Panc1 (cell line): ENCODE measurements around the gene SLC22A17. TPM values are rescaled to one million over a fixed set of nuclear protein-coding genes. Genes with fewer than 3 reads are reported as not detected.
"Not testable (repeated sequence)": the region's sequence is repeated elsewhere in the genome, so short reads cannot be mapped to it uniquely, and the experiment has no call there.

Experiments used
- ATAC-seq: fragments of 200-7000 bp; cut with Tn5 transposase; 2 replicates; pipeline ENCODE4 v1.9.1; 2020; ENCODE audit warnings: mild to moderate bottlenecking, moderate library complexity
- Bru-seq: library from RNA; stranded (reverse); fragments of 400-500 nt; gene quantifications from one replicate; lab custom pipeline; 2021; lab: Mats Ljungman, UMichigan
- BruChase-seq, 2 experiments: library from RNA; stranded (reverse); fragments of 400-500 nt; gene quantifications; one replicate each; lab custom pipeline; 2021; lab: Mats Ljungman, UMichigan
- BruUV-seq: library from RNA; stranded (reverse); fragments of 400-500 nt; replicated peaks from 2 replicates; lab custom pipeline; 2021; lab: Mats Ljungman, UMichigan
- CTCF ChIA-PET: fragments of 300-600 bp; sonication (Branson Sonifier 250); formaldehyde crosslinking; loops from one replicate; lab custom pipeline; 2022; ENCODE audit warnings: antibody characterized with exemption; lab: Charles Lee
- POLR2A ChIA-PET: fragments of 300-600 bp; sonication (Branson Sonifier 250); formaldehyde crosslinking; loops from one replicate; lab custom pipeline; 2022; ENCODE audit warnings: antibody characterized with exemption; lab: Charles Lee
- DNase-seq: peaks from one replicate; pipeline ENCODE4 v3.0.0-alpha.2; 2010; ENCODE audit warnings: low read depth, low spot score
- H3K27ac ChIP-seq: 2 replicates; pipeline ENCODE4 v1.5.1; 2011; ENCODE audit warnings: mild to moderate bottlenecking, low read length, inconsistent platforms
- H3K27me3 ChIP-seq: fragments of 200-500 bp; sonication (Bioruptor generic); 2 replicates; pipeline ENCODE4 v1.6.0; 2014; ENCODE audit warnings: low read length, inconsistent platforms; ENCODE audit not compliant: control insufficient read depth, insufficient read depth
- H3K36me3 ChIP-seq: fragments of 200-500 bp; sonication (Bioruptor generic); 2 replicates; pipeline ENCODE4 v1.5.1; 2014; ENCODE audit warnings: inconsistent platforms, mild to moderate bottlenecking, low read length, moderate library complexity; ENCODE audit not compliant: control insufficient read depth, insufficient read depth
- H3K4me1 ChIP-seq: 2 replicates; pipeline ENCODE4 v1.5.1; 2011; ENCODE audit warnings: inconsistent platforms, mild to moderate bottlenecking, low read length, moderate library complexity; ENCODE audit not compliant: control insufficient read depth, insufficient read depth
- H3K4me3 ChIP-seq, 2 experiments: 2 replicates each; pipeline ENCODE4 v1.5.1; 2011 to 2012; ENCODE audit warnings: low read depth in 2 of 2, low read length in 2 of 2, mild to moderate bottlenecking in 2 of 2, inconsistent platforms in 1 of 2, moderate library complexity in 1 of 2
- H3K9me3 ChIP-seq: fragments of 200-500 bp; sonication (Bioruptor generic); 2 replicates; pipeline ENCODE4 v1.5.1; 2014; ENCODE audit warnings: low read depth, mild to moderate bottlenecking, inconsistent platforms, low read length, moderate library complexity; ENCODE audit not compliant: control insufficient read depth, insufficient read depth
- CTCF ChIP-seq: fragments of 450-650 bp; IDR thresholded peaks from 2 replicates; pipeline ENCODE4 v1.5.1; 2017; ENCODE audit warnings: mild to moderate bottlenecking
- POLR2AphosphoS5 ChIP-seq: IDR thresholded peaks from 2 replicates; pipeline ENCODE4 v1.6.1; 2012; ENCODE audit warnings: mild to moderate bottlenecking, low read depth, low read length, moderate library complexity
- TCF7L2 ChIP-seq: IDR thresholded peaks from 2 replicates; pipeline ENCODE4 v1.6.1; 2011; ENCODE audit warnings: mild to moderate bottlenecking, low read depth, low read length, inconsistent platforms
- in situ Hi-C: cut with HindIII; loops from 2 replicates; pipeline ENCODE4 v1.10.0; 2016; ENCODE audit warnings: low sequenced_read_pairs, low pct_unique_long_range_greater_than_20kb
- intact Hi-C: fragments of 100-400 bp; cut with micrococcal nuclease; formaldehyde crosslinking; loops from one replicate; pipeline ENCODE4 v1.10.0; 2022; ENCODE audit not compliant: unreplicated experiment
- long read RNA-seq: library from polyadenylated mRNA; unstranded; transcript quantifications from one replicate; pipeline ENCODE4 v2.0.0, GENCODE V29; 2021; ENCODE audit not compliant: unreplicated experiment
- polyA plus RNA-seq: library from polyadenylated mRNA; unstranded; fragments of >200 nt; gene quantifications from one replicate; pipeline ENCODE4 v1.2.1, GENCODE V29; 2012; ENCODE audit warnings: missing spikeins; ENCODE audit not compliant: insufficient read length
- total RNA-seq: library from RNA; stranded (reverse); gene quantifications from one replicate; pipeline ENCODE4 v1.2.1, GENCODE V29; 2021; ENCODE audit not compliant: unreplicated experiment
- TF ChIP-seq, protein P1 (sequence below), 2 experiments: IDR thresholded peaks; 2 replicates each; pipeline ENCODE4 v1.6.1; 2011 to 2012; ENCODE audit warnings: low read depth in 2 of 2, control low read depth in 1 of 2, low read length in 1 of 2, mild to moderate bottlenecking in 1 of 2, moderate library complexity in 1 of 2; ENCODE audit not compliant: insufficient read depth in 1 of 2

The SLC22A17 gene
- total RNA-seq (3.2 TPM), Bru-seq, nascent RNA (percentile 26 among the genes with signal in this experiment), BruChase-seq, experiment 1, labeled RNA remaining after a 2-hour chase (percentile 20 among the genes with signal in this experiment), BruChase-seq, experiment 2, labeled RNA remaining after a 6-hour chase (percentile 23 among the genes with signal in this experiment)
- polyA plus RNA-seq = 3.3 TPM
- long read RNA-seq, partial matches to known transcripts = 1 of 1 reads
- long read RNA-seq, other reads (novel, unspliced or antisense) = 0 of 1 reads

DNA sequence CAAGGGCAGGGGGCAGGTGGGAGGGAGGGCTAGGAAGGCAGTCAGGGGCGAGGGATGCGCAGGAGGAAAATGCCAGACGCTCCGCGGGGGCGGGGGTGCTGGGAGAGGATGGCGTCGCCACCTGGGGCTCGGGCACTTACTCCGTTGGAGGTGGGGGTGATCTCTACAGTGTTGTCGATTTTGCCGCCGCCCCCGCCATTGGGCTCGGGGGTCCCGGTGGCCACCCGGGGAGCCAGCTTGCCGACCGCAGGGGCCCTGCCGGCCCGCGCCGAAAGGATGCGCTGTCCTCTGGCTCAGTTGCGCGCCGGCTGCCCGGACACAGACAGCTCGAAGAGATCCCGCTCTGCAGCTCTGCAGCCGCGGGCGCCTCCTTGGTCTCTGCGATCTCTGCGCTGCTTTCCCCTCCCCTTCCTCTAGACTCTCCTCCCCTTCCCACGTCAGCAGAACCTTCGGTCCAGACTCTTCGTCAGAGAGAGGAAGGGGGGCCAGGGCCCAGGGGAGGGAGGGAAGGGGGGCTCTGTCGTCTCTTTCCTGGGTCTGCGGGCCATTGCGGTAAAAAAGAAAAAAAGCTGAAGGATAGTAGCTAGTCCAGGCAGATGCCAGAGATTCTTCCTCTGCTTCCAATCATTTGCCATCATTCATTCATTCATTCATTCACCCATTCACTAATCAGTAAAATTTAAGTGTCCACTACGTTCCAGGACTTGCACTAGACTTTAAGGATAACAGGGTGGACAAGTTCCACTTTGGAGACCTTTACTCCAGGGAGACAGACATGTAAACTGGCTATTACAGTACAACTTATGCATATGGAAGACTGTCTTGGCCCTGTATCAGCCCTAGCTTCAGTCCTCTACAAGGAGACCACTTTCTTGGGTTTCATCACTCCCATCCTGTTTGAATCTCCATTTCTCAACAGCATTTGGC, at the start of gene SLC22A17:
Gene SLC22A17 (minus strand): TSS at position 382 of the 927 bp plus-strand sequence.
- in situ Hi-C loops (no loop called here), intact Hi-C loops (no loop called here)
- CTCF ChIA-PET = interaction anchor here (0.7 kb wide), 1 partner anchor 11 kb away, joined by 14 read pairs; no protein-coding TSS in a partner anchor
- Histone ChIP-seq H3K36me3 (no peaks in the 10 kb centered on the region), H3K27me3 (peaks cover 11% of the 10 kb centered on the region), H3K27ac (no peak within 1 kb of the TSS), H3K4me3 (peak within 1 kb of the TSS; percentile 37 to 47), H3K4me1 (no peaks in the 10 kb centered on the region), H3K9me3 (no peaks in the 10 kb centered on the region)
- BruUV-seq = no TSS peak
- DNase-seq = no peak
- TF ChIP-seq CTCF (0 out of 2 replicates have a peak, but pooled peaks have one; percentile 7), POLR2AphosphoS5 (no peak)
- TF ChIP-seq, protein P1, sequence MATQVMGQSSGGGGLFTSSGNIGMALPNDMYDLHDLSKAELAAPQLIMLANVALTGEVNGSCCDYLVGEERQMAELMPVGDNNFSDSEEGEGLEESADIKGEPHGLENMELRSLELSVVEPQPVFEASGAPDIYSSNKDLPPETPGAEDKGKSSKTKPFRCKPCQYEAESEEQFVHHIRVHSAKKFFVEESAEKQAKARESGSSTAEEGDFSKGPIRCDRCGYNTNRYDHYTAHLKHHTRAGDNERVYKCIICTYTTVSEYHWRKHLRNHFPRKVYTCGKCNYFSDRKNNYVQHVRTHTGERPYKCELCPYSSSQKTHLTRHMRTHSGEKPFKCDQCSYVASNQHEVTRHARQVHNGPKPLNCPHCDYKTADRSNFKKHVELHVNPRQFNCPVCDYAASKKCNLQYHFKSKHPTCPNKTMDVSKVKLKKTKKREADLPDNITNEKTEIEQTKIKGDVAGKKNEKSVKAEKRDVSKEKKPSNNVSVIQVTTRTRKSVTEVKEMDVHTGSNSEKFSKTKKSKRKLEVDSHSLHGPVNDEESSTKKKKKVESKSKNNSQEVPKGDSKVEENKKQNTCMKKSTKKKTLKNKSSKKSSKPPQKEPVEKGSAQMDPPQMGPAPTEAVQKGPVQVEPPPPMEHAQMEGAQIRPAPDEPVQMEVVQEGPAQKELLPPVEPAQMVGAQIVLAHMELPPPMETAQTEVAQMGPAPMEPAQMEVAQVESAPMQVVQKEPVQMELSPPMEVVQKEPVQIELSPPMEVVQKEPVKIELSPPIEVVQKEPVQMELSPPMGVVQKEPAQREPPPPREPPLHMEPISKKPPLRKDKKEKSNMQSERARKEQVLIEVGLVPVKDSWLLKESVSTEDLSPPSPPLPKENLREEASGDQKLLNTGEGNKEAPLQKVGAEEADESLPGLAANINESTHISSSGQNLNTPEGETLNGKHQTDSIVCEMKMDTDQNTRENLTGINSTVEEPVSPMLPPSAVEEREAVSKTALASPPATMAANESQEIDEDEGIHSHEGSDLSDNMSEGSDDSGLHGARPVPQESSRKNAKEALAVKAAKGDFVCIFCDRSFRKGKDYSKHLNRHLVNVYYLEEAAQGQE (IDR thresholded peaks at IDR 0.05; ENCODE audit: insufficient read depth in 1 of 2, low read depth in 2 of 2, low read length in 1 of 2) = no peak
- ATAC-seq = peak; percentile 89
- POLR2A ChIA-PET = no interaction called here

DNA sequence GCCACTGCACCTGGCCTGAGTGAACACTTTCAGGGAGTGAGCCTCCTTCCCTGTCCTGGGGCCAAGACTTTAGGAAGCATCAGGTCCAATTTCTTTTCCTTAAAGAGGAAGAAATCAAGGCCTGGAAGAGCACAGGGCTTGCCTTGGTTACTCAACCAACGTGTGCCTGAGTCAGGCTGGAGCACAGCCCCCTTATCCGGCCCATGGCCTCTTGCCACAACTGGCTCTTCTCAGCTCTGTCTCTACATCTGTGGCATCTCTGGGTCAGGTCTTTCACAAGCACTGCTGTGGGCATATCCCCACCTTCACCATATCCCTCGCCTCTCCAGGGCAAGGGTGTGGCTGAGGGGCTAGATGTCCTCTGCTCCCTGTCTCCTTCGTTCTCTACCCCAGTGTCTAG, 48.6 kb upstream of the SLC22A17 start:
- no TSS peak for BruUV-seq
- ChIA-PET CTCF (interaction anchor here (1.2 kb wide), 1 partner anchor 21 kb away, joined by 3 read pairs; no protein-coding TSS in a partner anchor), POLR2A (no interaction called here)
- Histone ChIP-seq H3K4me1 (no peaks in the 10 kb centered on the region), H3K27me3 (no peaks in the 10 kb centered on the region; the same call in 1 of the 2 replicates), H3K36me3 (no peaks in the 10 kb centered on the region), H3K27ac (no peak overlapping the region), H3K4me3 (no peak overlapping the region), H3K9me3 (no peaks in the 10 kb centered on the region)
- intact Hi-C loops = no loop called here
- in situ Hi-C loops = no loop called here
- no peak for TF ChIP-seq CTCF
- TF ChIP-seq POLR2AphosphoS5 = no peak
- TF ChIP-seq, protein P1 (IDR thresholded peaks at IDR 0.05; ENCODE audit: insufficient read depth in 1 of 2, low read depth in 2 of 2, low read length in 1 of 2) = no peak
- TF ChIP-seq TCF7L2 = no peak
- ATAC-seq = no peak
- no peak for DNase-seq

GRCh38 chr14:23400496-23401149, 47.9 kb upstream of the SLC22A17 start:
- POLR2A ChIA-PET, DNase-seq, H3K4me3 ChIP-seq, H3K9me3 ChIP-seq, CTCF ChIA-PET, H3K27me3 ChIP-seq, in situ Hi-C loops, H3K36me3 ChIP-seq, BruUV-seq, H3K27ac ChIP-seq, intact Hi-C loops, ATAC-seq, H3K4me1 ChIP-seq: not testable (repeated sequence)
